ENCODE data around the gene IPP.
"Not testable (repeated sequence)": the region's sequence is repeated elsewhere in the genome, so short reads cannot be mapped to it uniquely, and the experiment has no call there.

Gene IPP

DNA sequence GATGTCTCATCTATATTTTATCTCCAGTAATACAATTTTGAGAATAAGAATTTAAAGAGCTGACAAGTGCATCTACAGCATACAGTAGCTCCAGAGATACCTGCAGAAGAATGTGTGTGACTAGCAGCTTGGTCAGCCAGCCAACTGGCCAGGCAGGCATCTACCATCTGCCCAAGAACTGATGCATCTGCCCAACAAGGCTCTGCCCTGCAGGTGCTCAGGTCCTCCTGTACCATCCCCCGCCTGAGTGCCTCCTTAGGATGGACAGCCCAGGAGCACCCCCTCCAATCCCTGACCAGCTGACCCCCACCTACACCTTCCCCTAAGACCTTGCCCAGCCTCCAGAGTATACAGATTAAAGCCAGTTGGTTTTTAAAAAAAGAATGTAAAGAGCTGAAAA is 32.2 kb downstream of the IPP start:
- no peak for DNase-seq (ENCODE audit: low spot score)
- WGBS, 2 donors (ENCODE audit: extremely low coverage in 2 of 2, insufficient read length in 2 of 2, insufficient replicate concordance in 1 of 2), result no CpG with 5 or more reads among the region's 1 CpG

DNA sequence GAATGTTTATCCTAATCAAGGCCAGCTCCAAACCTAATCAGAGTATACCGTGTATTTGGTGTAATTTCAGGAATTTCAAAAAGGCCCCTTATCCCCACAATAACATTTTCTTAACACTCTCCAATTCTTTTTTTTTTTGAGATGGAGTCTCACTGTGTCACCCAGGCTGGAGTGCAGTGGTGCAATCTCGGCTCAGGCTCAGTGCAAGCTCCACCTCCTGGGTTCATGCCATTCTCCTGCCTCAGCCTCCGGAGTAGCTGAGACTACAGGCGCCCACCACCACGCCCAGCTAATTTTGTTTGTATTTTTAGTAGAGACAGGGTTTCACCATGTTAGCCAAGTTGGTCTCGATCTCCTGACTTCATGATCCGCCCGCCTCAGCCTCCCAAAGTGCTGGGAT is 33.1 kb downstream of the IPP start:
- not testable (repeated sequence) for DNase-seq (ENCODE audit: low spot score); H3K9me3 ChIP-seq (replicated peaks in 1 of 2; ENCODE audit: control insufficient read depth in 2 of 2, insufficient read depth in 1 of 2, low read depth in 1 of 2, low read length in 2 of 2); H3K79me1 ChIP-seq (ENCODE audit: low read depth, low read length); H4K8ac ChIP-seq (ENCODE audit: low read depth, low read length); H3K18ac ChIP-seq (ENCODE audit: low read length); H3K23ac ChIP-seq (ENCODE audit: low read depth, low read length, poor library complexity); H2BK120ac ChIP-seq (ENCODE audit: low read depth, low read length); H3K4me1 ChIP-seq (ENCODE audit: control insufficient read depth in 2 of 2, insufficient read depth in 1 of 2, low read depth in 1 of 2, low read length in 2 of 2); H2BK5ac ChIP-seq (ENCODE audit: low read length); H3K9ac ChIP-seq (ENCODE audit: low read depth, low read length, poor library complexity); H3K4me2 ChIP-seq (ENCODE audit: insufficient read depth, low read length, poor library complexity, severe bottlenecking); H4K91ac ChIP-seq (ENCODE audit: low read depth, low read length, poor library complexity); H3K14ac ChIP-seq (ENCODE audit: low read length); H2AK5ac ChIP-seq (ENCODE audit: low read depth, low read length); H3K27me3 ChIP-seq (ENCODE audit: control insufficient read depth in 3 of 3, insufficient read depth in 3 of 3, low read depth in 1 of 3, low read length in 3 of 3); H2BK12ac ChIP-seq (ENCODE audit: low read length); H3K4me3 ChIP-seq (ENCODE audit: low read length in 2 of 2); H3K27ac ChIP-seq (replicated peaks; ENCODE audit: low read length); H3K4ac ChIP-seq (ENCODE audit: low read length); H2AFZ ChIP-seq (ENCODE audit: low read length); H2BK15ac ChIP-seq (ENCODE audit: low read length)
- H3K36me3 ChIP-seq (replicated peaks in 1 of 2; ENCODE audit: control insufficient read depth in 2 of 2, insufficient read depth in 2 of 2, low read length in 2 of 2), result peaks cover 0 to 36% of the 10 kb centered on the region in 2 donors
- no CpG with 5 or more reads among the region's 8 CpGs for WGBS, 2 donors (ENCODE audit: extremely low coverage in 2 of 2, insufficient read length in 2 of 2, insufficient replicate concordance in 1 of 2)

More for the DNA sequence above, 32.2 kb downstream of the IPP start:
- Histone ChIP-seq H2AK5ac (ENCODE audit: low read depth, low read length) (no peak overlapping the region), H4K8ac (ENCODE audit: low read depth, low read length) (no peak overlapping the region), H2BK5ac (ENCODE audit: low read length) (no peak overlapping the region), H3K9ac (ENCODE audit: low read depth, low read length, poor library complexity) (no peak overlapping the region), H3K4ac (ENCODE audit: low read length) (no peak overlapping the region), H3K23ac (ENCODE audit: low read depth, low read length, poor library complexity) (no peak overlapping the region), H3K27ac (replicated peaks; ENCODE audit: low read length) (no peak overlapping the region), H2AFZ (ENCODE audit: low read length) (no peak overlapping the region), H3K4me1 (ENCODE audit: control insufficient read depth in 2 of 2, insufficient read depth in 1 of 2, low read depth in 1 of 2, low read length in 2 of 2) (no peaks in the 10 kb centered on the region), H2BK120ac (ENCODE audit: low read depth, low read length) (no peak overlapping the region), H3K79me1 (ENCODE audit: low read depth, low read length) (no peaks in the 10 kb centered on the region), H2BK15ac (ENCODE audit: low read length) (no peak overlapping the region), H3K18ac (ENCODE audit: low read length) (no peak overlapping the region), H3K27me3 (ENCODE audit: control insufficient read depth in 3 of 3, insufficient read depth in 3 of 3, low read depth in 1 of 3, low read length in 3 of 3) (no peaks in the 10 kb centered on the region), H3K14ac (ENCODE audit: low read length) (no peak overlapping the region), H2BK12ac (ENCODE audit: low read length) (no peak overlapping the region), H4K91ac (ENCODE audit: low read depth, low read length, poor library complexity) (no peak overlapping the region), H3K4me2 (ENCODE audit: insufficient read depth, low read length, poor library complexity, severe bottlenecking) (no peak overlapping the region), H3K4me3 (ENCODE audit: low read length in 2 of 2) (peak overlapping the region in 1 of 2 donors; percentile 18), H3K36me3 (replicated peaks in 1 of 2; ENCODE audit: control insufficient read depth in 2 of 2, insufficient read depth in 2 of 2, low read length in 2 of 2) (peaks cover 0 to 37% of the 10 kb centered on the region in 2 donors), H3K9me3 (replicated peaks in 1 of 2; ENCODE audit: control insufficient read depth in 2 of 2, insufficient read depth in 1 of 2, low read depth in 1 of 2, low read length in 2 of 2) (no peaks in the 10 kb centered on the region)

DNA sequence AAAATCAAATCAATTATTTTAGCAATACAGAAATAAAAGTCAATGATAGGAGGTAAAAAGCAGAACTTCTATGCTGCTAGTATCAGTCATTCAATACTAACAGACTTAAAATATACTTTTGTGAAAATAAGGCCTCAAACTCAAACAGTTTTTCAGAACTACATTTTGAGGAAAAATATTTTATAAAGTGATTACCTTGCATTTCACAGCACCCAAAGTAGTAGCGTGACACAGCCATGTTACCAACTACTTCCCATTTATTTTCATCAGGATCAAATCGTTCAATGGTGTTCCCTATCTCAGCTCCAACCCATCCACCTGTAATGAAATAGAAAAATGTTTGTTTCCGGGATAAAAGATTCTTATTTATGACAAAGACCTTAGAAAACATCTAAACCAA is 33.8 kb downstream of the IPP start:
- Histone ChIP-seq H3K27ac (replicated peaks; ENCODE audit: low read length) (no peak overlapping the region), H3K27me3 (ENCODE audit: control insufficient read depth in 3 of 3, insufficient read depth in 3 of 3, low read depth in 1 of 3, low read length in 3 of 3) (no peaks in the 10 kb centered on the region), H3K4me3 (ENCODE audit: low read length in 2 of 2) (no peak overlapping the region), H3K79me1 (ENCODE audit: low read depth, low read length) (no peaks in the 10 kb centered on the region), H3K18ac (ENCODE audit: low read length) (no peak overlapping the region), H2BK120ac (ENCODE audit: low read depth, low read length) (no peak overlapping the region), H2AK5ac (ENCODE audit: low read depth, low read length) (no peak overlapping the region), H4K91ac (ENCODE audit: low read depth, low read length, poor library complexity) (no peak overlapping the region), H2BK12ac (ENCODE audit: low read length) (no peak overlapping the region), H3K14ac (ENCODE audit: low read length) (no peak overlapping the region), H2BK5ac (ENCODE audit: low read length) (no peak overlapping the region), H3K9ac (ENCODE audit: low read depth, low read length, poor library complexity) (no peak overlapping the region), H3K4ac (ENCODE audit: low read length) (no peak overlapping the region), H4K8ac (ENCODE audit: low read depth, low read length) (no peak overlapping the region), H3K4me2 (ENCODE audit: insufficient read depth, low read length, poor library complexity, severe bottlenecking) (no peak overlapping the region), H3K4me1 (ENCODE audit: control insufficient read depth in 2 of 2, insufficient read depth in 1 of 2, low read depth in 1 of 2, low read length in 2 of 2) (no peaks in the 10 kb centered on the region), H2AFZ (ENCODE audit: low read length) (no peak overlapping the region), H2BK15ac (ENCODE audit: low read length) (no peak overlapping the region), H3K9me3 (replicated peaks in 1 of 2; ENCODE audit: control insufficient read depth in 2 of 2, insufficient read depth in 1 of 2, low read depth in 1 of 2, low read length in 2 of 2) (no peaks in the 10 kb centered on the region), H3K23ac (ENCODE audit: low read depth, low read length, poor library complexity) (no peak overlapping the region), H3K36me3 (replicated peaks in 1 of 2; ENCODE audit: control insufficient read depth in 2 of 2, insufficient read depth in 2 of 2, low read length in 2 of 2) (peaks cover 0 to 43% of the 10 kb centered on the region in 2 donors)
- no CpG with 5 or more reads among the region's 3 CpGs for WGBS, 2 donors (ENCODE audit: extremely low coverage in 2 of 2, insufficient read length in 2 of 2, insufficient replicate concordance in 1 of 2)
- DNase-seq (ENCODE audit: low spot score), result no peak

DNA sequence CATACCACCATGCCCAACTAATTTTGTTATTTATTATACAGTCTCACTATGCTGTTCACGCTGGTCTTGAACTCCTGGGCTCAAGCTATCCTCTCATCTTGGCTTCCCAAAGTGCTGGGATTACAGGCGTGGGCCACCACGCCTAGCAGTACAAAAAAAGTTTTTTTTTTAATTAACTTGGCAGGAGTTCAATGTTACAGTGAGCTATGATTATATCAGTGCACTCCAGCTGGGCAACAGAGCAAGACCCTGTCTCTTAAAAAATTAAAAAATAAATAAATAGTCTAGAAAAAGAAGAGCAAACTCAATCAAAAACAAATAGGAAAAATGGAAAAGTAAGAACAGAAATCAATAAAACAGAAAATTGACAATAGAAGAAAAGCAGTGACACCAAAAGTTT is 36.7 kb downstream of the IPP start:
- H2BK15ac ChIP-seq (ENCODE audit: low read length), result no peak overlapping the region
- no peak overlapping the region for H3K4ac ChIP-seq (ENCODE audit: low read length)
- H3K18ac ChIP-seq (ENCODE audit: low read length), result no peak overlapping the region
- no peak for DNase-seq (ENCODE audit: low spot score)
- no peak overlapping the region for H3K4me3 ChIP-seq (ENCODE audit: low read length in 2 of 2)
- H2AFZ ChIP-seq (ENCODE audit: low read length), result no peak overlapping the region
- H3K4me1 ChIP-seq (ENCODE audit: control insufficient read depth in 2 of 2, insufficient read depth in 1 of 2, low read depth in 1 of 2, low read length in 2 of 2), result no peaks in the 10 kb centered on the region
- no peak overlapping the region for H2AK5ac ChIP-seq (ENCODE audit: low read depth, low read length)
- H4K8ac ChIP-seq (ENCODE audit: low read depth, low read length), result no peak overlapping the region
- H3K79me1 ChIP-seq (ENCODE audit: low read depth, low read length), result no peaks in the 10 kb centered on the region
- H3K27ac ChIP-seq (replicated peaks; ENCODE audit: low read length), result no peak overlapping the region
- no peak overlapping the region for H2BK120ac ChIP-seq (ENCODE audit: low read depth, low read length)
- no peak overlapping the region for H3K4me2 ChIP-seq (ENCODE audit: insufficient read depth, low read length, poor library complexity, severe bottlenecking)
- no peak overlapping the region for H4K91ac ChIP-seq (ENCODE audit: low read depth, low read length, poor library complexity)
- H3K23ac ChIP-seq (ENCODE audit: low read depth, low read length, poor library complexity), result no peak overlapping the region
- no peak overlapping the region for H3K14ac ChIP-seq (ENCODE audit: low read length)
- H3K36me3 ChIP-seq (replicated peaks in 1 of 2; ENCODE audit: control insufficient read depth in 2 of 2, insufficient read depth in 2 of 2, low read length in 2 of 2), result peaks cover 0 to 49% of the 10 kb centered on the region in 2 donors
- H3K27me3 ChIP-seq (ENCODE audit: control insufficient read depth in 3 of 3, insufficient read depth in 3 of 3, low read depth in 1 of 3, low read length in 3 of 3), result no peaks in the 10 kb centered on the region
- H3K9ac ChIP-seq (ENCODE audit: low read depth, low read length, poor library complexity), result no peak overlapping the region
- WGBS, 2 donors (ENCODE audit: extremely low coverage in 2 of 2, insufficient read length in 2 of 2, insufficient replicate concordance in 1 of 2), result no CpG with 5 or more reads among the region's 3 CpGs
- H3K9me3 ChIP-seq (replicated peaks in 1 of 2; ENCODE audit: control insufficient read depth in 2 of 2, insufficient read depth in 1 of 2, low read depth in 1 of 2, low read length in 2 of 2), result no peaks in the 10 kb centered on the region
- H2BK12ac ChIP-seq (ENCODE audit: low read length), result no peak overlapping the region
- H2BK5ac ChIP-seq (ENCODE audit: low read length), result no peak overlapping the region
